Heart left ventricle (tissue), 16 donors: ENCODE data around the gene ZNF492. TPM values are rescaled to one million over a fixed set of nuclear protein-coding genes. Genes with fewer than 3 reads are reported as not detected.
A peak's percentile ranks its signal among the peaks of the same experiment; 100 is the strongest.

Experiments used
- ATAC-seq, 4 donors: fragments of 200-7000 bp; cut with Tn5 transposase; one replicate each; pipeline ENCODE4 v1.9.1; 2020 to 2022; ENCODE audit warnings: moderate library complexity in 4 of 4, mild to moderate bottlenecking in 3 of 4, moderate number of reproducible peaks in 1 of 4
- DNase-seq, 5 donors: peaks; one replicate each; pipeline ENCODE4 v3.0.0-alpha.2; 2020
- H3K27ac ChIP-seq, 12 donors: fragments of 200-600 bp; sonication (generic) in 4 of 12; one replicate each; pipeline versions ENCODE4 v1.5.0 to v1.8.0; 2016 to 2022; ENCODE audit warnings: mild to moderate bottlenecking in 2 of 12
- H3K27me3 ChIP-seq, 9 donors: fragments of 200-600 bp; sonication (generic) in 2 of 9; one replicate each; pipeline versions ENCODE4 v1.5.1 to v1.8.0; 2016 to 2022; ENCODE audit warnings: mild to moderate bottlenecking in 3 of 9
- H3K36me3 ChIP-seq, 9 donors: fragments of 200-600 bp; sonication (generic) in 2 of 9; one replicate each; pipeline versions ENCODE4 v1.5.0 to v1.8.0; 2018 to 2022; ENCODE audit warnings: mild to moderate bottlenecking in 2 of 9
- H3K4me1 ChIP-seq, 12 donors: fragments of 200-600 bp; sonication (generic) in 4 of 12; one replicate each; pipeline versions ENCODE4 v1.5.0 to v1.8.0; 2016 to 2022; ENCODE audit warnings: mild to moderate bottlenecking in 3 of 12
- H3K4me3 ChIP-seq, 12 donors: fragments of 200-600 bp; sonication (generic) in 4 of 12; one replicate each; pipeline versions ENCODE4 v1.5.0 to v1.8.0; 2017 to 2022; ENCODE audit warnings: mild to moderate bottlenecking in 9 of 12, moderate library complexity in 4 of 12
- H3K9me3 ChIP-seq, 12 donors: fragments of 200-600 bp; sonication (generic) in 4 of 12; one replicate each; pipeline versions ENCODE4 v1.5.0 to v1.8.0; 2016 to 2022; ENCODE audit warnings: mild to moderate bottlenecking in 1 of 12
- POLR2A ChIP-seq, 2 donors: fragments of 450-650 bp; IDR thresholded peaks; one replicate each; pipeline ENCODE4 v1.6.1; 2017; ENCODE audit warnings: antibody characterized with exemption in 2 of 2, mild to moderate bottlenecking in 2 of 2, moderate library complexity in 2 of 2
- WGBS, 4 donors: extraction: QIAGEN DNeasy Blood & Tissue Kit in 2 of 4; methylation state at CpG; one replicate each; pipeline versions ENCODE4 v1.1.5 to v1.1.7; 2013 to 2018; 5-methylcytosine and 5-hydroxymethylcytosine counted together
- intact Hi-C, 10 donors: fragments of 100-400 bp; cut with DNase I; formaldehyde crosslinking; loops; one replicate each; pipeline versions ENCODE4 v1.11.1 to v1.14.2; 2022
- polyA plus RNA-seq, 2 donors: library from polyadenylated mRNA; stranded (reverse); fragments of 200-250 nt; gene quantifications; one replicate each; pipeline ENCODE4 v1.2.3, GENCODE V29; 2013
- total RNA-seq, 9 donors: library from RNA; depleted of rRNA in 2 of 9; stranded (reverse); fragments of >200 nt in 2 of 9; fragmentation: NEBNext Ultra II Directional in 3 of 9; extraction: Animal tissue kit (Norgen Biotek cat#: 25700) in 3 of 9; gene quantifications; one replicate each; pipeline versions ENCODE4 v1.1.0 to v1.2.4, GENCODE V29; 2016 to 2023
- TF ChIP-seq, protein P1 (sequence below), 12 donors: fragments of 200-600 bp; sonication (generic) in 4 of 12; IDR thresholded peaks; one replicate each; pipeline versions ENCODE4 v1.5.0 to v1.8.0; 2018 to 2022; ENCODE audit warnings: antibody characterized with exemption in 12 of 12, mild to moderate bottlenecking in 5 of 12
- donor health status: ischemic (EF 13 %, LVEDD 7.1; RV severe dilation, severe dysfunction).
- donor health status: healthy with polysubstance abuse.
- donor health status: DM: no; HTN: yes; CAD: no.
- donor health status: DM: no; HTN: no; CAD: no.
- donor health status: ischemic (EF 25% LVEDD 6.9; RV normal size, moderate dysfunction).
- donor health status: ischemic (EF 25% LVEDD 5.7; RV mildly dilated, moderate dysfunction).
- donor health status: healthy.
- donor health status: DM: yes; HTN: yes; CAD: no.
- donor health status: ischemic (EF 35%, LVEDD 5.7; RV mildly dilated, moderate dysfunction).
- donor health status: nonischemic (EF 11% LVEDD 7.7; RV severe dilation, severe dysfunction).
- donor health status: DM: yes; HTN: yes; CAD: no.
- donor health status: PGD.
- donor health status: ischemic (EF 29% LVEDD 5.4; RV normal size, mild dysfunction).
- donor health status: nonischemic (EF 23%, LVEDD 6.1; RV moderate dilation, normal function).

ZNF492 gene
- total and polyA plus RNA-seq, 11 donors = 0.04 to 0.24 (median 0.13) TPM; not detected in 3

DNA sequence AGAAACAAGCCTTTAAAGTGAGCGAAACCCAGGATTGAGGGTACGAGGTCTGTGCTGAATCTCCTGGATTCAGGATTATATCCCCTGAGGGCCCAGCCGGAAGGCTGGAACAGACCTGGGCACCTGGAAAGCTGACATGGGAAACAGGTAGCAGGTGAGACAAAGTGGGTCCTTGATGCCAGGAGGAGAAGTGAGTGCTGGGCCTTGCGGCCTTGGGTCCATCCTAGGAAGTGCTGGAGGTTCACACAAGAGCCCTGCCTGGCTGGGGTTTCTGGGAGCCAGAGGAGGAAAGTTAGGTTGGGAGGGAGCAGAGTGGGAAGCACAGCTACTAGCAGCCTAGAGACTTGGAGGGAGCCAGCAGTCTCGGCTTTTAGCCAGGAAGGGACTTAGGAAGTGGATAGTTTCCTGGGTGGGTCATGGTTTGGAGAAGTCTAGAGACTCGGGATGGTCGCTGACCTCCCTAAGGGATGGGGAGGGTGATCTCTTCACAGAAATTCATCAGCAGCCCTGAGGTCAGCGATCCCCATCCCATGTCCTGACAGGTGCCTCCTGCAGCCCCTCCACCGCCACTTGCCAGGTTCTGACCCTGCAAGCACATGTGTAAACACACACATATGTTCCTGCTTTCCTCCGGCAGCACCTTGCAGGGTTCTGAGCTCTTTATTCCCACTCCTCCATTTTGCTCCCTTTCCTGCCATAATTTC lies 29.4 kb upstream of the ZNF492 start:
- Histone ChIP-seq H3K4me3 (no peak overlapping the region), H3K27me3 (peaks cover 0 to 27% (median 0%) of the 10 kb centered on the region in 9 donors), H3K36me3 (no peaks in the 10 kb centered on the region), H3K4me1 (no peaks in the 10 kb centered on the region), H3K9me3 (peaks cover 0 to 20% (median 0%) of the 10 kb centered on the region in 12 donors), H3K27ac (no peak overlapping the region)
- 67 to 77% (median 72%) methylated on average over 10 of the region's 10 CpGs for WGBS, 4 donors
- no peak for TF ChIP-seq POLR2A (IDR thresholded peaks at IDR 0.05)
- TF ChIP-seq, protein P1, sequence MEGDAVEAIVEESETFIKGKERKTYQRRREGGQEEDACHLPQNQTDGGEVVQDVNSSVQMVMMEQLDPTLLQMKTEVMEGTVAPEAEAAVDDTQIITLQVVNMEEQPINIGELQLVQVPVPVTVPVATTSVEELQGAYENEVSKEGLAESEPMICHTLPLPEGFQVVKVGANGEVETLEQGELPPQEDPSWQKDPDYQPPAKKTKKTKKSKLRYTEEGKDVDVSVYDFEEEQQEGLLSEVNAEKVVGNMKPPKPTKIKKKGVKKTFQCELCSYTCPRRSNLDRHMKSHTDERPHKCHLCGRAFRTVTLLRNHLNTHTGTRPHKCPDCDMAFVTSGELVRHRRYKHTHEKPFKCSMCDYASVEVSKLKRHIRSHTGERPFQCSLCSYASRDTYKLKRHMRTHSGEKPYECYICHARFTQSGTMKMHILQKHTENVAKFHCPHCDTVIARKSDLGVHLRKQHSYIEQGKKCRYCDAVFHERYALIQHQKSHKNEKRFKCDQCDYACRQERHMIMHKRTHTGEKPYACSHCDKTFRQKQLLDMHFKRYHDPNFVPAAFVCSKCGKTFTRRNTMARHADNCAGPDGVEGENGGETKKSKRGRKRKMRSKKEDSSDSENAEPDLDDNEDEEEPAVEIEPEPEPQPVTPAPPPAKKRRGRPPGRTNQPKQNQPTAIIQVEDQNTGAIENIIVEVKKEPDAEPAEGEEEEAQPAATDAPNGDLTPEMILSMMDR (IDR thresholded peaks at IDR 0.05) = no peak
- ATAC-seq (no peak), DNase-seq (peak in 1 of 5 donors; percentile 33)
- intact Hi-C loops = no loop called here

DNA sequence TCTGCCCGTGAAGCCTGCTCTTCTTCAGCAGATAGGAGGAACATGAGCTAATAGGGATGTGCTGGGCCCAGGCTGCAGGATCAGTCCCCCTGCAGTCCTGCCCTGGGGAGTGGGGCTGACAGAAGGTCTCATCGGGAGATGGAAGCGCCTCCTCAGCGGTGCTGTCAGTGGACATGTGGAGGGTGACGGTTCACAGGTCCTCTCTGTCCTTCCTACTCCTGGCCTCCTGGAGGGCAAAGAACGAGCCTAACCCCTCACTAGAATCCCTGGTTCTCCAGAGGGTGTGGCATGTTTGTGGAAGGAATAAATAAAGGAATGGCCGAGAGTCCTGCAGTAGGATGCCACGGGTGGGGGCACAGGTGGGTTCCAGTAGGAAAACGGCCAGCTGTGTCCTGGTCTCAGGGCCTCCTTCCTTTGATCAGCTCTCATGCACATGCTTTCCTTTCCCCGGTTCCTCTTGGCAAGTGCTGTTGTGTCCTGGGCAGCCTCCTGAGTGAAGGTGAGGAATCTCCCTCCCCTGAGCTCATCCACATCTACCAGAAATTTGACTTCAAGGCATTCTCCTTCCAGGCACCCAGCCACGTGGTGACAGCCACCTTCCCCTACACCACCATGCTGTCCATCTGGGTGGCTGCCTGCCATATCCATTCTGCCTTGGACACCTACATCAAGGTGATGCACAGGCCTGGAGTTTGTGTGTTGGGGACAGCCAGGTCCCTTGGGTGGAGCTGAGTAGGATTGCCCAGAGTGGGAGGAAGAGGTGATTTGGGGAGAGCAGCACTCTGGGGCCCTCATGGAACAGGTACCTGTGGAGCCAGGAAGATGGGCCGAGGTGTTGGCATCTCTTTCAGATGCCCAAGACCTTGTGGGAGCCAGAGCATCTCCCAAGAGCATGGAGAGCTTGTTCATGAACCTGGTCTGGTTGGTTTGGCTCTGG lies 28.6 kb upstream of the ZNF492 start:
- H3K27me3 ChIP-seq = peaks cover 0 to 21% (median 0%) of the 10 kb centered on the region in 9 donors
- H3K4me3 ChIP-seq = no peak overlapping the region
- no peaks in the 10 kb centered on the region for H3K4me1 ChIP-seq
- intact Hi-C loops = no loop called here
- no peak for ATAC-seq
- TF ChIP-seq, protein P1 (IDR thresholded peaks at IDR 0.05) = no peak
- TF ChIP-seq POLR2A (IDR thresholded peaks at IDR 0.05) = no peak
- H3K36me3 ChIP-seq = no peaks in the 10 kb centered on the region
- peak in 1 of 5 donors; percentile 20 for DNase-seq
- no peak overlapping the region for H3K27ac ChIP-seq
- WGBS, 4 donors = 62 to 66% (median 64%) methylated on average over 12 of the region's 12 CpGs
- peaks cover 0 to 15% (median 0%) of the 10 kb centered on the region in 12 donors for H3K9me3 ChIP-seq

DNA sequence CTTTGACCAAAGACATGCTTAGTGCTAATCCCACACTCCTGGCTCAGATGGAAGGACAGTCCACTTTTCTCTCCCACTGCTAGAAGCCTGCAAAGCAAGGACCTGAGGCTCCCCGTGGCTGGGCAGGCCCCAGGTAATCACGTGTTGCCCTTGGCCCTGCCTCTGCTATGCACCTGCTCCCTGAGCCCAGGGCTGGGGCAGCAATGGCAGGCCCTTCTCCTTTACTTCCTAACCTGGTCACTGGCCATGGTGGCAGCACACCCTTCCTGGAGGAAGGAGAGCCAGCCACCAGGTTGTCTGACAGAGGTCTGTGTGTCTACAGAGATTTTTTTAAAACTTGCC lies 27.9 kb upstream of the ZNF492 start:
- Histone ChIP-seq H3K27me3 (peaks cover 0 to 14% (median 0%) of the 10 kb centered on the region in 9 donors), H3K36me3 (no peaks in the 10 kb centered on the region), H3K4me3 (no peak overlapping the region), H3K27ac (no peak overlapping the region), H3K4me1 (no peaks in the 10 kb centered on the region), H3K9me3 (peaks cover 0 to 8% (median 0%) of the 10 kb centered on the region in 12 donors)
- 61 to 88% (median 74%) methylated on average over 2 of the region's 2 CpGs for WGBS, 4 donors
- peak in 1 of 5 donors; percentile 20 for DNase-seq
- no peak for ATAC-seq
- TF ChIP-seq, protein P1 (IDR thresholded peaks at IDR 0.05) = no peak
- no peak for TF ChIP-seq POLR2A (IDR thresholded peaks at IDR 0.05)
- intact Hi-C loops = no loop called here
